ENCODE data around the gene OPN1LW. TPM values are rescaled to one million over a fixed set of nuclear protein-coding genes. Genes with fewer than 3 reads are reported as not detected.

Gene OPN1LW
- total RNA-seq, 1 donor from 2014 or later: not detected

- Histone ChIP-seq H3K4me3 (ENCODE audit: low read depth, low read length) (no peak overlapping the region), H3K36me3 (ENCODE audit: control insufficient read depth, insufficient read depth, low read length) (no peaks in the 10 kb centered on the region), H3K27me3 (ENCODE audit: control insufficient read depth, insufficient read depth, low read length) (no peaks in the 10 kb centered on the region)
- DNase-seq (ENCODE audit: low read depth) (no peak), FAIRE-seq (no peak)
- no peak for TF ChIP-seq CTCF (IDR thresholded peaks at IDR 0.05; ENCODE audit: insufficient read depth, low read length, severe bottlenecking)
These were observed 45.5 kb upstream of the OPN1LW start for GRCh38 chrX:154098551-154098950.

- FAIRE-seq (no peak), DNase-seq (ENCODE audit: low read depth) (no peak)
- Histone ChIP-seq H3K27me3 (ENCODE audit: control insufficient read depth, insufficient read depth, low read length) (no peaks in the 10 kb centered on the region), H3K4me3 (ENCODE audit: low read depth, low read length) (no peak overlapping the region), H3K36me3 (ENCODE audit: control insufficient read depth, insufficient read depth, low read length) (no peaks in the 10 kb centered on the region)
- TF ChIP-seq CTCF (IDR thresholded peaks at IDR 0.05; ENCODE audit: insufficient read depth, low read length, severe bottlenecking): no peak
These were observed 30.3 kb upstream of the OPN1LW start for GRCh38 chrX:154113729-154114128.

GRCh38 chrX:154114652-154115051 lies 29.4 kb upstream of the OPN1LW start:
- DNase-seq (ENCODE audit: low read depth): no peak
- H3K36me3 ChIP-seq (ENCODE audit: control insufficient read depth, insufficient read depth, low read length): no peaks in the 10 kb centered on the region
- no peak for FAIRE-seq
- no peak overlapping the region for H3K4me3 ChIP-seq (ENCODE audit: low read depth, low read length)
- H3K27me3 ChIP-seq (ENCODE audit: control insufficient read depth, insufficient read depth, low read length): no peaks in the 10 kb centered on the region
- TF ChIP-seq CTCF (IDR thresholded peaks at IDR 0.05; ENCODE audit: insufficient read depth, low read length, severe bottlenecking): no peak

GRCh38 chrX:154115071-154115470 lies 29.0 kb upstream of the OPN1LW start:
- no peak for TF ChIP-seq CTCF (IDR thresholded peaks at IDR 0.05; ENCODE audit: insufficient read depth, low read length, severe bottlenecking)
- FAIRE-seq (no peak), DNase-seq (ENCODE audit: low read depth) (no peak)
- H3K27me3 ChIP-seq (ENCODE audit: control insufficient read depth, insufficient read depth, low read length): no peaks in the 10 kb centered on the region
- H3K36me3 ChIP-seq (ENCODE audit: control insufficient read depth, insufficient read depth, low read length): no peaks in the 10 kb centered on the region
- no peak overlapping the region for H3K4me3 ChIP-seq (ENCODE audit: low read depth, low read length)

GRCh38 chrX:154115750-154116149 lies 28.3 kb upstream of the OPN1LW start:
- FAIRE-seq (no peak), DNase-seq (ENCODE audit: low read depth) (no peak)
- H3K27me3 ChIP-seq (ENCODE audit: control insufficient read depth, insufficient read depth, low read length): no peaks in the 10 kb centered on the region
- TF ChIP-seq CTCF (IDR thresholded peaks at IDR 0.05; ENCODE audit: insufficient read depth, low read length, severe bottlenecking): no peak
- no peak overlapping the region for H3K4me3 ChIP-seq (ENCODE audit: low read depth, low read length)
- no peaks in the 10 kb centered on the region for H3K36me3 ChIP-seq (ENCODE audit: control insufficient read depth, insufficient read depth, low read length)

GRCh38 chrX:154116426-154117211 lies 27.4 kb upstream of the OPN1LW start:
- Histone ChIP-seq H3K36me3 (ENCODE audit: control insufficient read depth, insufficient read depth, low read length) (no peaks in the 10 kb centered on the region), H3K27me3 (ENCODE audit: control insufficient read depth, insufficient read depth, low read length) (no peaks in the 10 kb centered on the region), H3K4me3 (ENCODE audit: low read depth, low read length) (no peak overlapping the region)
- no peak for TF ChIP-seq CTCF (IDR thresholded peaks at IDR 0.05; ENCODE audit: insufficient read depth, low read length, severe bottlenecking)
- no peak for FAIRE-seq
- DNase-seq (ENCODE audit: low read depth): no peak

Measured in bronchial epithelial cell (primary cell).